ENCODE measurements around the gene NOLC1.
"Not testable (repeated sequence)": the region's sequence is repeated elsewhere in the genome, so short reads cannot be mapped to it uniquely, and the experiment has no call there.

Gene NOLC1

GRCh38 chr10:102157224-102157623, 5.0 kb downstream of the NOLC1 start:
- no peak for DNase-seq

- DNase-seq, result peak; percentile 21
Observed at GRCh38 chr10:102159051-102159597, 6.9 kb downstream of the NOLC1 start.

- no peak for DNase-seq
Observed at GRCh38 chr10:102159831-102160230, 7.6 kb downstream of the NOLC1 start.

- no peak for DNase-seq
Observed at GRCh38 chr10:102163342-102163989, 11.3 kb downstream of the NOLC1 start.

GRCh38 chr10:102167861-102168260, 15.7 kb downstream of the NOLC1 start:
- peak; percentile 10 for DNase-seq

- DNase-seq, result no peak
Observed at GRCh38 chr10:102170602-102171001, 18.4 kb downstream of the NOLC1 start.

GRCh38 chr10:102172288-102172687, 20.1 kb downstream of the NOLC1 start:
- no peak for DNase-seq

GRCh38 chr10:102175415-102175814, 23.2 kb downstream of the NOLC1 start:
- peak; percentile 61 for DNase-seq

- no peak for DNase-seq
Observed at GRCh38 chr10:102184606-102185005, 32.4 kb downstream of the NOLC1 start.

GRCh38 chr10:102185272-102185671, 33.1 kb downstream of the NOLC1 start:
- no peak for DNase-seq

- no peak for DNase-seq
Observed at GRCh38 chr10:102185811-102186527, 33.8 kb downstream of the NOLC1 start.

- no peak for DNase-seq
Observed at GRCh38 chr10:102188298-102188940, 36.2 kb downstream of the NOLC1 start.

GRCh38 chr10:102188941-102189898, 37.0 kb downstream of the NOLC1 start:
- not testable (repeated sequence) for DNase-seq

- no peak for DNase-seq
Observed at GRCh38 chr10:102191956-102192355, 39.8 kb downstream of the NOLC1 start.

- peak; percentile 20 for DNase-seq
Observed at GRCh38 chr10:102195296-102195870, 43.2 kb downstream of the NOLC1 start.

- no peak for DNase-seq
Observed at GRCh38 chr10:102196893-102197292, 44.7 kb downstream of the NOLC1 start.

- no peak for DNase-seq
Observed at GRCh38 chr10:102198027-102198426, 45.8 kb downstream of the NOLC1 start.

GRCh38 chr10:102200751-102201640, 48.8 kb downstream of the NOLC1 start:
- DNase-seq, result no peak

GRCh38 chr10:102202386-102202785, 50.2 kb downstream of the NOLC1 start:
- DNase-seq, result no peak

GRCh38 chr10:102208311-102209035, 56.3 kb downstream of the NOLC1 start:
- DNase-seq, result no peak
